Fibroblast of pulmonary artery (primary cell): Measurements from ENCODE around the gene SPINDOC.
A peak's percentile ranks its signal among the peaks of the same experiment; 100 is the strongest.

Source experiments
- DNase-seq: peaks from one replicate; pipeline ENCODE4 v3.0.0-alpha.2; 2010; ENCODE audit warnings: low read depth
- H3K4me3 ChIP-seq: replicated peaks from 2 replicates; pipeline ENCODE4 v1.5.1; 2011; ENCODE audit warnings: low read depth, mild to moderate bottlenecking, control low read depth, low read length, moderate library complexity
- TF ChIP-seq, protein P1 (sequence below): IDR thresholded peaks from 2 replicates; pipeline ENCODE4 v1.5.1; 2011; ENCODE audit warnings: mild to moderate bottlenecking, control low read depth, low read length, inconsistent platforms; ENCODE audit errors: missing control alignments

The SPINDOC gene

DNA sequence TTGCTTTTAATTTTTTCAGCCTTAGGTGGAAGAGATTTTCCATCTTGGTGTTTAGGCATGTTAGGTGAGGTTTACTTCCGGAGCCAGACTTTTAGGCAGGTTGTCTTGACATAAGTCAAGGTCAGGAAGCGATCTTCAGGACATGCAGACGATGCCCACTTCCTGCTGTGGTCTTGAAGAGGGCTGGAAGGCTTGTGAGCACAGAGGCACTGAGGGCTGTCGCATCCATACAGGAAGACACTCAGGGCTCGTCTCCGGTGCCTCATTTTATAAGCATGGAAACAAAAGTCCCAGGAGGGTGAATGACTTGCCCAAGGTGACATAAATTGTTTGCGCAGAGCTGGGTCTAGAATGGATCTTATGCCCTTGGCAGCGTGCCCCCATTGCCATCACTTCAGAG, 56.4 kb downstream of the SPINDOC start:
- H3K4me3 ChIP-seq = no peak overlapping the region
- DNase-seq = no peak

DNA sequence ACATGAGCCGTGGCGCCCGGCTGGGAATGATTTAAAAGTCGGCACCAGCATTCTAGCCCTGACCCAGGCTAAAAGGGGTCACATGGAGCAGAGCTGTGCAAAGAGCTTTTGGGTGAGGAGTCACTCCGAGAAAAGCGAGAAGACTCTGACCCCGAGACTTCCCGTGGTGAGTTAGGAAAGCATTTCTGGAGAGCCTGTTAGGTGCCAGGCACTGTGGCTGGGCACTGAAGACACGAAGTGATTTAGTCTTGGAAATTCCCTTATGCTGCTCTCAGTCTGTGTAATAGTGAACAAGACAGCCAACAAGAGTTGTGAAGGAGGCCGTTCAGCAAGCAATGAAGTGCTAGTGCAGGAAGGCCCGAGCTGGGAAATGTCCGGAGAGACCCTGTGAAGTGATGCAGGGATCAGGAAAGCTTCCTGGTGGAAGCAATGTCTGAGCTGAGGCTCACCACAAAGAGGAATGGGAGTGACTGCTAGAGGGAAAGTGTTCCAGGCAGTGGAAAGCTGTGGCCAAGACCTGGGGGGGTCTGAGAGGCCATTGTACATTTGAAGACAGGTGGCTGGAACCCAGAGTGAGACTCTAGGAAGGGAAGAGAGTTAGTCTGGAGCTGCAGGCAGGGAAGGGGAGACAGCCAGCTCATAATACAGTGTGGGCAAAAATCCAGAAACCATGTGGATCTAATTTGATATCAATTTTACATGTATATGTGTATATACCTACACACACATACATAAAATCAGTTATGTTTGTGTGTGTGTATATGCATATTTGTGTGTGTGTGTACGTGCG, 57.3 kb downstream of the SPINDOC start:
- DNase-seq = no peak
- H3K4me3 ChIP-seq = no peak overlapping the region
- TF ChIP-seq, protein P1, sequence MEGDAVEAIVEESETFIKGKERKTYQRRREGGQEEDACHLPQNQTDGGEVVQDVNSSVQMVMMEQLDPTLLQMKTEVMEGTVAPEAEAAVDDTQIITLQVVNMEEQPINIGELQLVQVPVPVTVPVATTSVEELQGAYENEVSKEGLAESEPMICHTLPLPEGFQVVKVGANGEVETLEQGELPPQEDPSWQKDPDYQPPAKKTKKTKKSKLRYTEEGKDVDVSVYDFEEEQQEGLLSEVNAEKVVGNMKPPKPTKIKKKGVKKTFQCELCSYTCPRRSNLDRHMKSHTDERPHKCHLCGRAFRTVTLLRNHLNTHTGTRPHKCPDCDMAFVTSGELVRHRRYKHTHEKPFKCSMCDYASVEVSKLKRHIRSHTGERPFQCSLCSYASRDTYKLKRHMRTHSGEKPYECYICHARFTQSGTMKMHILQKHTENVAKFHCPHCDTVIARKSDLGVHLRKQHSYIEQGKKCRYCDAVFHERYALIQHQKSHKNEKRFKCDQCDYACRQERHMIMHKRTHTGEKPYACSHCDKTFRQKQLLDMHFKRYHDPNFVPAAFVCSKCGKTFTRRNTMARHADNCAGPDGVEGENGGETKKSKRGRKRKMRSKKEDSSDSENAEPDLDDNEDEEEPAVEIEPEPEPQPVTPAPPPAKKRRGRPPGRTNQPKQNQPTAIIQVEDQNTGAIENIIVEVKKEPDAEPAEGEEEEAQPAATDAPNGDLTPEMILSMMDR = no peak

More for the DNA sequence above, 56.4 kb downstream of the SPINDOC start:
- TF ChIP-seq, protein P1 = no peak

DNA sequence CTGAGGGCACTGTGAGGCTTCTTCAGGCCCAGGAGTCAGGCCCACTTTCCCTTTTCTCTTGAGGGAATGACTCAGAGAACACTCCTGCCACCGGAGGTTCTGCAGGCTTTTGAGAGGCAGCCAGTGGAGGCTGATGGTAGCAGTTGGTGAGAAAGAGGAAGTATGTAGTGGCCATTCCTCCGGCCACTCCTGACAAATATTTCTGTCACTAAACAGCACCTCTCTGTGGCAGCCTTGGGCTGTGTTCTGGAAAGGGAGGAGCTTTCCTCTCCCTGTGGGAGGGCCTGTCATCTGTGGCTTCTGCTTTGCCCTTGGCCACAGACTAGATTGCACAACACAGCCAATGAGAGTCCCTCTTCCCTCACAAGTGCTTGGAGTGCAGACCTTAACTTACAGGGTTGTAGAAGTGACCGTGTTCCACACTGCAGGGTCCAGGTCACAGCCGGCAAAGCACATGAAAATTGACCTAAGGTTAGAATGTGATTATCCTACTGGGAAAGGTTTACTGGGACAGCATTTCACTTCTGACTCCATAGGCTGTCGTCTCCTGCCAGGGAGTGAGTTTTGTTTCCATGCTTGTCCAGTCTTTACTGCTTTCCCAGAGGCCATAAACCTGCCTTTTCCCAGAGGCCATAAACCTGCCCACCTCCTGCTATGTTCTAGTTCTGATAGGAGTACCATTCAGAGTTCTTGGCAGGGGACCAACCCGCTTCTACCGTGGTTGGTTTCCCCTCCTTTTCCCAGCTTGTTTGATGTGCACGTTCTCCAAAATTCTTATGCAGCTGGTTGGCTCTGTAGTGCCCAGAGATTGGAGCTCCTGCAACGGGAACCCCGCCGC, 58.9 kb downstream of the SPINDOC start:
- TF ChIP-seq, protein P1 = peak; percentile 47
- H3K4me3 ChIP-seq = no peak overlapping the region
- peak; percentile 94 for DNase-seq

DNA sequence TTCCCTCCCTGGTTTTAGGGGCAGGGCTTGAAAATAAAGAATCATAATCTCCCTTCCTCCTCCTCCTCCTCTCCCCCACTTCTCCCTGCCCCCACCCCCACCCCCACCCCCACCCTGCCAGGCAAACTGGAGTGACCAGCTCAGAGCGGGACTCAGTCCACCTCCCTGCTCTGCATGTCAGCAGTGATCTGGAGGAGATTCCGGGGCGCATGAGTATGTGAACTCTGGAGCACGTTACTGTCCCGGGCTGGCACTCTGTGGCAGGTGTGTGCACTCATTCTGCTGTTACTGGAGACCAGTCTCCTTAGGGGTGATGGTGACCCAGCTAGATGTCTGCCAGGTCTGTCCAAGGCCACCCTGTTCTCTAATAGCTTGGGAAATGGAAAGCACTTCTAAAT, 59.5 kb downstream of the SPINDOC start:
- DNase-seq = no peak
- H3K4me3 ChIP-seq = no peak overlapping the region
- TF ChIP-seq, protein P1 = no peak

DNA sequence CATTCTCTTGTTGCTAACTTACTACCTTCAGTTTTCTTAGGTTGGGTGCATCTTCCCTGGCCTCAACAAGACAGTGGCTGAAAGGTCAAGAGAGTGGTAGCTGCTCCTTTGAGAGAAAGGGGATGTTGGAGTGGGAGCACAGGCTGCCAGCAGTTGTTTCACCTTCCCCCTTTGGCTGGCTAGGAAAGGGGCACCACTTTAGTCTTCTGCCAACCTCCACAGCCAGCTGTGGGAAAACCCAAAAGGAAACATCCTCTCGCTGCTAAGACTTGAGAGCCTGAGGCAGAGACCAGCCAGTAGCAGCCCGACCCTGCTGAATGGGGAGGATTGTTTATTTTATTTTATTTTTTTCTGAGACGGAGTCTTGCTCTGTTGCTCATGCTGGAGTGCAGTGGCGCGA, 60.1 kb downstream of the SPINDOC start:
- DNase-seq = no peak
- TF ChIP-seq, protein P1 = no peak
- no peak overlapping the region for H3K4me3 ChIP-seq

DNA sequence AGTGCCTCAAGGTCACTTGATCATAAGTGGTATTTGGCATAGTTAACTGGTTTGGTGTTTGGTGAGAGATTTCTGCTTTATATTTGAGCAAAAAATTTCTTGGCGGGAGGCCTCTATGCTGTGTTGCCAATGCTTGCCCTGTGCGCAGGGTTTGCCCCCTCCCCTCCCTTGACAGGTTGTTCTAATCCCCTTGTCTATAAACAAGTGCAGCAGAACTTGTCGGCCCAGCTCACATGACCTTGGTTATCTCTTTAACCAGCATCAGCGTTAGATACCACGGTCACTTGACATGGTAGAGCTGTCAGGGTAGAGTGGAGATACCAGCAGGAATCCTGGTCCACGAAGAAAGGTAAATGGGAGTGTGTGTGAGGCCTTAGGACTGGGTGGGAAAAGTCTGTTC, 61.3 kb downstream of the SPINDOC start:
- TF ChIP-seq, protein P1 = no peak
- no peak overlapping the region for H3K4me3 ChIP-seq
- DNase-seq = no peak
